ENCODE data around the gene LGR4.
"Not testable (repeated sequence)": the region's sequence is repeated elsewhere in the genome, so short reads cannot be mapped to it uniquely, and the experiment has no call there.

The LGR4 gene

DNA sequence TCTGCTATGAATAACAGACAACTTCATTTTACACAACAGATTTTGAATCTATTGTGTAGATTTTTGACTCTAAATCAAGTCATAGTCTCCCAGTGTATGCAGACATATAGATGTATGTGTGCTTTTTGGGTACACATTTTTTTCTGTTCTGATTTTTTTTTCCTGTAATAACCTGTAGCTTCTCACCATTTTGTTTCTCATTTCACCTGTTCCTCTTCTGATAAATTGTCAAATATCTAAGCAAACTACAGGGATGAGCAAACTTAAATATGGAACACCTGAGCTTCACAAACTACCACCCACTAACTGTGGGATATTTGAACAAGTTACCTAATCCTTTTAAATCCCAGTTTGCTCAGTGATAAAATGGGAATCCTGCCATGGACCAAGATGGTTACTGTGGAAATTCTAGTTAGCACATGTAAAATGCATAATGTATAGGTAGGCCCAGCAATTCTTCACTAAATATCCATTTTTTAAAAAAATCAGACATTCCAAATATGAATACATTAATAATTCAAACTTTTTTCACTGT lies 15.7 kb downstream of the LGR4 start:
- DNase-seq (ENCODE audit: low spot score) = no peak

DNA sequence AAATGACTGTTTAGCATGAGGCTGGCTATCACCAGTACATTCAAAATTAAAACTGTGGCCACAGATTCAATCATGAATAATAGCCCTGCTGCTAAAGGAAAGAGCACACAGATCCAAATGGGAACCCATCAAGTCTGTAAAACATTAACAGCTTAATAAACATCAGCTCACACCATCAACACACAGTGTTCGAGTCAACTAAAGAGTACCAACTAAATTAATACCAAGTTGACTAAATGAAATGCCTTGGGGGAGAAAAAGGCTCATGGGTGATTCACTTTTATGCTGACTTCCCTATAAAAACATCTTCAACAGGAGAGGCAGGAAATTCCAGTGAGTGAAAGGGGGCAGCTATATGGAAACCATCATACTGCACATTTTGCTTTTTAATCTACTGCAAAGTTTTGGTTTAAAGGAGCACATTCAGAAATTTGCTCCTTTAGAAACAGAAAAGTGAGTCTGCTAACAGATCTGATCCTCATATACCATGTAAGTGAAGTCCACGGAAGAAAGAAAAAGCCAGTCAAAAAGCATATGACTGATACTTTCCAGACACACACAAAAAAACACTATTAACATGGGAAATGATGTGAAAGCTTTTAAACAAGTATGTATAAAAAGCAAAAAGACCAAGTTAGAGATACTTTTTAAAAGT lies 16.3 kb downstream of the LGR4 start:
- DNase-seq (ENCODE audit: low spot score) = no peak

DNA sequence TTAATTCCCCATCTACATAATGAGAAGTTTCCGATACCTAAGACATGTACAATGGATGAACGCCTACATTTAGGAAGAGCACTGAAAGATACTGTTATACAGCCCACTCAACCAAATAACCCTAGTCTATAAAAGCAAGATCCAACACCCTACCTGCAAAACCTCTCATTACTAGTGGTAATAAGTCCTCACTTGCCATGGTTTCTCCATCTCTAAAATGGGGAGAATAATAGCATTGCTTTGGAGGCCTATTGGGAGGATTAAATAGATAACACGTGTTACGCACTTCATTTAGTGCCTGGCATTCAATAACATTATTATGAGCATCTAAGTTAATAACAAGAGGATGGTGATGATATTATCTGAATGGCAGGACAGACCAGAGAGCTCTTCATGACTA lies 16.9 kb downstream of the LGR4 start:
- DNase-seq (ENCODE audit: low spot score) = no peak

DNA sequence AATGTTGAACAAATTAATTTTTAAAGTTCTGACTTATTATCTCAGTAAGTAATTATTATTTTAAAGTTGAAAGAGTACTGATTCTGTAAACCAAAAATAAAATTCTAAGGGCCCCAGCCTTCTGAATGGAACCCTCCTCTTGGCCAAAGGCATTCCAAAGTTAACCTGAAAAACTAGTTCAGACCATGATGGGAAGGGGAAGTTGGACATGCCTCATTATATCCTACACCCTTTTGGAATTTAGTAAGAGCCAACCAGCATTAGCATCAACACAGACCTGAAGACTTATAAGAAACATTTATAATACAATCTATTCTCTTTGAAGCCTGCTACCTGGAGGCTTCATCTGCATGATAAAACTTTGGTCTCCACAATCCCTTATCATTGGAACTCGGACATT lies 18.9 kb downstream of the LGR4 start:
- DNase-seq (ENCODE audit: low spot score) = no peak

DNA sequence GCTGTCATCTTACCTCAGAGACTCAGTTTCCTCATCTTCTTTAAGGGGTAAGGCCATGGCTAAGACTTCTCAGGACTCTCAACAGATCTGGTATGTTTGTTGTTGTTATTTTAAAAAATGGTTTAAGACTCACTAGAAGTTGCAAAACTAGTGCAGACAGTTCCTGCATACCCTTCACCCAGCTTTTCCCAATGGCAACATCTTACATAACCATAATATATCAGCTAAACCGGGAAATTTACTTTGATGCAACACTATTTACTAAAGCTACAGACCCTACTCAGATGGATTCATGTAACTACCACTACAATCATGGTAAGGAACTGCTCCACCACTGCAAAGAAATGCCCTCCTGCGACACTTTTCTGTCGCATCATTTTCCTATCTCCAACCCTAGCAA lies 20.4 kb downstream of the LGR4 start:
- no peak for DNase-seq (ENCODE audit: low spot score)

DNA sequence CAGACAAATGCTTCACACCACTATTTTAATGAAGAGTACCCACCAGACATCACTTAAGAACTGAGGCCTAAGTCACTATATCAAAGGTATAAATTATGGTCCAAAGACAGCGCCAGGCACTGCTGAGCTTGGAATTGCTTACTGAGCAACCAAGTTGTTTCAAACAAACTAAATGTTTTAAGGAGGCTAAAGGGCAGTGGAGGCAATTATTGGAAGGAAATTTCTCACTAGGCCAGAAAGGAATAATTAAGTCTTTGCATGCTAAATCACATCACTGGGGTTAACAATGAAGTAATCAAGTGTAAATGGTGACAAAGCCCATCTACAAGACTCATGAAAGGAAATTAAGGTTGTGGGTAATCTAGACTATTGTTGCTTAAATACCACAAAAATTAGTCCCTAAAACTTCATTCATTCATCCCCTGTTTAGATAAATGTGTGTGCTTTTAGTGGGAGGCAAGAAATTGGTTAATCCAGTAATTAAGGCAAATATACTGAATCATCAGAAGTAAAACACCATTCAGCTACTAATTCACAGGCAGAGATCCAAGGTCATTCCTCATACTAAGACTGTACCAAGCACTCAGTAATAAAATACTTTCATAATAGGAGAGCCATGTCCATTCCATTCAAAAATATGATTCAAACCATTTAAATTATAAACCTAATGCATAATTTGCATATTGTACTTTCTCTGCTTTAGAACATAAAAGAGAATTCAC lies 21.2 kb downstream of the LGR4 start:
- no peak for DNase-seq (ENCODE audit: low spot score)

DNA sequence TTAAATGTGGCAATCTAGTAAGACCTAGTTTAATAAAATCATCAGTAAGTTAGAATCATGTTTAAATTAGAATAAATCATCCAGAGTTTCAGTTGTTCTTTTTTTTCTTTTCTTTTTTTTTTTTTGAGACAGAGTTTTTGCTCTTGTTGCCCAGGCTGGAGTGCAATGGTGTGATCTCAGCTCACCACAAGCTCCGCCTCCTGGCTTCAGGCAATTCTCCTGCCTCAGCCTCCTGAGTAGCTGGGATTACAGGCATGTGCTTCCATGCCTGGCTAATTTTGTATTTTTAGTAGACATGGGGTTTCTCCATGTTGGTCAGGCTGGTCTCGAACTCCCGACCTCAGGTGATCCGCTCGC lies 24.4 kb downstream of the LGR4 start:
- not testable (repeated sequence) for DNase-seq (ENCODE audit: low spot score)

DNA sequence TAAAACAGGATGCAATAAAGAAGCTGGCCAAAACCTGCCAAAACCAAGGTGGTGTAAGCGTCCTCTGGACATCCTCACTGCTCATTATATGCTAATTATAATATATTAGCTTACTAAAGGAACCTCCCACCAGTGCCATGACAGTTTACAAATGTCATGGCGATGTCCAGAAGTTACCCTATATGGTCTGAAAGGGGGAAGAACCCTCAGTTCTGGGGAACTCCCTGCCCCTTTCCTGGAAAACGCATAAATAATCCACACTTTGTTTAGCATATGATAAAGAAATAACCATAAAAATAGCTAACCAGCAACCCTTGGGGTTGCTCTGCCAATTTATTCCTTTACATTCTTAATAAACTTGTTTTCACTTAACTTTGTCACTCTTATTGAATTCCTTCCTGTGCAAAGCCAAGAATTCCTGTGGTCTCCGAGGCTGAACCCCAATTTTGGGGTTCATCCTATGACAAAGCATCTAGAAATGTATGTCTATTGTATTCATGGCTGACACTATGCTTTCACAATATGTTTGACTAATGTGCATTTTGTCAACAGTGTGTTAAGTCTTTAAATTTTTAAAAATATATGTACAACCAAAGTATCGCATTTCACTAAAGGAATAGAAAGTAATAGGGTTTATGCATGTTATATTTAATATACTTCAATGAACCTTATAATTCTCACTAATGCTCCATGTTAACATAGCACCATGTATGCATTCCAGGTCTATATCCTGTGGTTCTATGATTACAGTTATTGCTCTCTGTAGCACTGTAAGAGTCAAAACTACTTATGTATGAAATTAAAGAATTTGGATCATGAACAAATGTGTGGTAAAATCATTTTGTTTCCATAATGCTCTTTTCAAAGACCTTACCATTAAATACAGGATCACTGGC lies 25.1 kb downstream of the LGR4 start:
- DNase-seq (ENCODE audit: low spot score) = no peak

DNA sequence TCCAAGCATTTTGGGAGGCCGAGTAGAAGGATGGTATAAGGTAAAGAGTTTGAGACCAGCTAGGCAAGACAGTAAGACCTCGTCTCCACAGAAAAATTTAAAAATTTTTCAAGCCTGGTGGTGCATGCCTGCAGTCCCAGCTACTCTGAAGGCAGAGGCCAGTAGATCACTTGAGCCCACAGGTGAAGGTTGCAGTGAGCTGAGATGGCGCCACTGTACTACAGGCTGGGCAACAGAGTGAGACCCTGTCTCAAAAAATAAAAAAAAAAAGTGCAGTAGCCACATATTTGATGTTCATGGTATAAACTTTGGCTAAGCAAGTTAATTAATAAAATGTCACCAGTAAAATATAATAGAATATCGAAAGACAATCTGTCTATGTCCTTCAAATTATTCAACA lies 27.0 kb downstream of the LGR4 start:
- no peak for DNase-seq (ENCODE audit: low spot score)

DNA sequence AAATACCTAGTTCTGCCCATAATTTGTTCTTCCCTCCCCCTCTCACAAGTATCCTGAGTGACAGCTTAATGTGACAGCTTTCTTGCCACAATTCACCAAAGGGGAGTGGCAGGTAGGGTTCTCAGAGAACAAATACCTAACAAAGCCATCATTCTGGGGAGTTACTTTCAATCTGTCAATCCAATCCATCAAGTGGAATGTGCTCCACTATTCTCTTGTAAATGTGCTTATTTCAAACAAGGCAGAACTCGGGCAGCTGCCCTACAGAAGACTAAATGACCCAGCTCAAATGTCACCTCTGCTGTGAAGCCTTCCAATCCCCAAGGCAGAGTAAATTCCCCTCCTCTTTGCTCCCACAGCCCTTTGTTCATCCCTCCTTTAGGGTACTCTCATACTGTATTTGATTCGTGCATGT lies 27.8 kb downstream of the LGR4 start:
- DNase-seq (ENCODE audit: low spot score) = peak; percentile 60

DNA sequence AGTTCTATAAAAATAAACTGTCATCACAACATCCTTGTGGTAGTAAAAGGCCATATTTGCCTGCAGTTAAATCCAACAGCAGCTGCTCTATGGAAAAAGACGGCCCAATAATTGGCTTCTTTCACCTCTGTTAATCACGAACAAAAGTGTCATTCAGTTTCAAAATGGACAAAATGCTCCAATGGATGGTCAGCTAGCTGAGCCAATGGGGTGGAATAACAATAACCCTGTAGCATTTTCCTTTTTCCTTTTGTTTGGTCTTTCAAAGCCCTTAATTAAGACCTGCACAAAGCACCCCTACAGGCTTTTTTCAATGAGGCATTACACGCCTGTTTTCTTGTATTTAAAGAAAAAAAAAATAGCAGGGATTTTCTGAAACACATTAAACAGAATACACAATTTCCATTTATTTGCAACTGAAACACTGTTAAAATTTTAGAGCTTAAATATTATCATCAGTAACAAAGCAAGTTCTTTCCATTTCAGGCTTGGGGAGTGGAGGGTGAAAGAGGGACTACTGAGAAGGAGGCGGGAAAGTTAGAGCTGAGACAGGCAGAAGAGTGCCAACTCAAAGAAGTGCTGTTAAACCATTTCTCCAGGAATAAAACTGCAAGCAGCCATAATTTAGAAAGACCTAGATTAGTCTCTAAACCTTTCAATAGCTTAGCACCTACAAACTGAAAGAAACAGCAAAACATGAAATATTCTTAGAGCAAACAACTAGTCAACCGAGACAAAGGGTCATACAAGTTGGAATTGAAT lies 28.7 kb downstream of the LGR4 start:
- DNase-seq (ENCODE audit: low spot score) = peak; percentile 51

DNA sequence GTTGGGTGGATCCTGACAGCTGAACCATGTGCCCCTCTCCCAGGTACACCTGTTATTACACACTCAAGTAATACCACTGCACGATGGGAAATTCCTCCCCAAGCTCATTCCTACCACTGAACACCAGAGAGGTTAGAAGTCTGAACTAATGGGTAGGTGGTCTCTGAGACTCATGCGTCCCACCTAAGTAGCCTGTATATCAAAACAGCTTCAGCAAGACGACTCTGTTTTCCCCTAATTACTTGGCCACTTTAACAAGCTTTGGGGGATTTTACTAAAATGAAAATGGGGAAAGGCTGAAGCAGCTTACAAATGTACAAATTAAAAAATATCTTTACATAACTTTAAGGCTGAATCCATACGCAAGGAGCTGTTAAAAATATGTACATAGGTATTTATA lies 29.4 kb downstream of the LGR4 start:
- DNase-seq (ENCODE audit: low spot score) = no peak

DNA sequence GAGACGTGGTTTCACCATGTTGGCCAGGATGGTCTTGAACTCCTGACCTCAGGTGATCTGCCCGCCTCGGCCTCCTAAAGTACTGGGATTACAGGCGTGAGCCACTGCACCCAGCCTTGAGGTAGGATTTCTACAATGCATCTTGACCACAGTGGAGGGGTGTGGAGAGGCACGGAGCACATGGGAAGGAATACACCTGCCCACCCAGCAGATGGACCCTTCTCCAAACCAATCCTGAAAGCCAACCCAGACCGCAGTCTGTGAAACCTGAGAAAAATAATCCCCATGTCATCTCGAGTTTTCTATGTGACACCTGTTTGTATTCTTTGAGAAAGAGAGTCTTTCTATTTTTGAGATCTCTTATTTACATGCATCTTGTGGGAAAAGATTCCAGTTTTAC lies 32.5 kb downstream of the LGR4 start:
- DNase-seq (ENCODE audit: low spot score) = no peak

DNA sequence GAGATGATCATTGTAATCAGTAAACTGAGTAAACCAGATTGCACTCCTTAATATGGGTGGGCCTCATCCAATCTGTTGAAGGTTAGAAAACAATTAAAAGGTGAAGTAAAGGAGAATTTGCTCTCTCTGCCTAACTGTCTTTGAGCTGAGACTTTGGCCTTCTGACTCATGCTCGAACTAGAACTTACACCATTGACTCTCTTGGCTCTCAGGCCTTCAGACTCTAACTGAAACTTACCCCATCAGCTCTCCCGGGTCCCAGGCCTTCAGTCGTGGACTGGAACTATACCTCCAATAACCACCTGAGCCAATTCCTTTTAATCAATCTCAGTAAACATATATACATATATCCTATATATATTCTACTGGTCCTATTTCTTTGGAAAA lies 34.0 kb downstream of the LGR4 start:
- DNase-seq (ENCODE audit: low spot score) = no peak

DNA sequence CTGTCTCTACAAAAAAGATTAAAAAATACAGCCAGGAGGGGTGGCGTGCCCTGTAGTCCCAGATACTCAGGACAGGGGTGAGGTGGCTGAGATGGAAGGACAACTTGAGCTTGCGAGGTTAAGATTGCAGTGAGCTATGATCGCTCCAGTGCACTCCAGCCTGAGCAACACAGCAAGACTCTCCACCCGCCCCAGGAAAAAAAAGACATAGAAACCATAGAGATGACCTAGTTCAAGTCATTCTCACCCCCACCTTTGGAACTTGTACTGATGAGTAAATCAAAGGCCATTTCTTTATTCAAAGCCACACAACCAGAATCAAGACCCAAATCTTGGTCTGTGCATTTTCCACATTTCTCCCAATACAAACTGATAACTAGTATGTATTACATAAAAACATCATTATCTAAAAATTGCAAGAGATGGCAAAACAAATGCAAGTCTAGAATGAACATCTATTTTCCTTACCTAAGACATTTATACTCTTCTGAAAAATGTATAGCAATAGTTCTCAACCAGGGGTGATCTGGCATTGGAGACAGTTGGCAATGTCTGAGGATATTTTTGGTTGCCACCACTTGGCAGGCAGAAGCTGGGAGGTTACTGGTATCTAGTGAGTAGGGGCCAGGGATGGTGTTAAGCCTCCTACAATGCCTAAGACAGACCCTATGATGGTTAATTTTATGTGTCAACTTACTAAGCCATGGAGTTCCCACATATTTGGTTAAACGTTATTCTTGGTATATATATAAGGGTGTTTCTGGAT lies 34.6 kb downstream of the LGR4 start:
- DNase-seq (ENCODE audit: low spot score) = no peak

DNA sequence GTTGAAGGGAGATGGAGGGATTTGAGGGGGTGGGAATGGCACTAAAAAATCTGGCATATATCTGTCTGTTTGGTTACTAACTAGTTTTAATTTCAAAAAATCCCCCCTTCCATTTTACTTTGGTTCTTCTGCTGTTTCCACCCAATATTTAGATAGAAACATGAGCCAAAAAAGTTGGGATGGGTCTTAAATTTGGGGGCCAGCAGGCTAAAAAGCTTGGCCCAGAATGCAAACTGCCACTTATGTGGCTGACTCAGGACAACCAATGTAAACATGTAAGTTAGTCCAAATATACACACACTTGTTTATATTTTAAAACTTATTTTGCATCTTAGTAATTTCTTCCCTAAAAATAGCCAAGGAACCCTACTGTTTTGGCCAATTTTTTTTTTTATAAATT lies 35.7 kb downstream of the LGR4 start:
- DNase-seq (ENCODE audit: low spot score) = no peak

DNA sequence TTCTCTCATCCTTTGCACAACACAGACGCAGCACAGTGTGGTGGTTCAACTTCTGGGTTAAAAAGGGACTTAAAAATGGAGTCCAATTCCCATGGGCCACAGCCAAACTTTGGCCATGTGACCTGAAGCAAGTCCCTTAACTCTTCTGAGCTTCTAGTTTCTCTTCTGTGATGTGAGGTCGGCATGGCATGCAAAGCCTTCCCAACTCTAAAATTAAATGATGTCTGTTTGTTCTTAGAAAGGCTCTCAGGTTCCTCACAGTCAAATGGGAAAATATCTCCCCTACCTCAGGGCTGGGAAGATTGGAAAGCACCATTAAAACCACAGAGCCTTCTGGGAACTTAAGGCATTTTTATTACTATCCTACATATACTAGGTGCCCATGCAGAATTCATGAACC lies 38.8 kb downstream of the LGR4 start:
- DNase-seq (ENCODE audit: low spot score) = no peak

DNA sequence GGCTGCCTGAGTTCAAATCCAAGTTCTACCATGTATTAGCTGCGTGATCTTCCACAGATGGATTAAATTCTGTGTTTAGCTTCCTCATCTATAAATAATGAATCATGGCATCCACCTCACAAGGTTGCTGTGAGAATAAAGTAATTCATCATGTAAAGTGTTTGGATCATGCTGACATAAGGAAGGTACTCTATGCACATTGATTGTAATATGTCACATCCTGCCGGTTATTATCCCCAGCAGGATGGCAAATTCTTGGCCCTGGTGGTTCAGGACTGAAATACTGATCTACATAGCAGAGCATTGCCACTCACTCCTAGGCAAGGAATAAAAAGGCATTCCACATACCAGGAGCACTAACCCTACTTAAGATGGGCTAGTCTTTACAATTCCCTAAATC lies 40.8 kb downstream of the LGR4 start:
- no peak for DNase-seq (ENCODE audit: low spot score)

DNA sequence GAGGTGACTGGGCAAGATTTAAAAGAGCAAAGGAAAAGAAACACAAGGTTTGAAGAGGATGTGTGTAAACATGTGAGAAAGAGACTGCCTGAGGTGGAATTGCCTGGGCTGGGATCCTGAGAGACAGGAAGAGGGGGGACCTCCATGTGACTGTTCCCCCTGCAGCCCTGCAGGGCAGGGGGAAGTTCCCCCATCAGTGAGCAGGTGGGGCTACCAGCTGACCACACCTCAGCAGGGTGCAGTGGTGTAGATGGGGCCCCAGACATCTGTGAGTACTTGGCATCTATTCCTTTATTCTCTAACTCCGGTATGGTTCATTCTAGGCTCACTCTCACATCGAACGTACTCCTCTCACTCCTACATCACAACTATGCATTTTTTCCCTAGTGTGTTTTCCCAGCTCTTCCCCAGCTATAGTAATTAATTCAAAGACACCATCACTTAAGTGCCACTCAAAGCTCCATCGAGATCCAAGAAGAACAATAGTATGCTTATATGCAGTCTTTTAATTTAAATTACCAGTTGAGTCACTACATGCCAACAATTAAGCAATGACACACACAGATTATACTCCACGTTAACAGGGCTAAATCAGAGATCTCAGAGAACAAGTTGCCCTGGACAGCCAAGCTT lies 42.7 kb downstream of the LGR4 start:
- no peak for DNase-seq (ENCODE audit: low spot score)

DNA sequence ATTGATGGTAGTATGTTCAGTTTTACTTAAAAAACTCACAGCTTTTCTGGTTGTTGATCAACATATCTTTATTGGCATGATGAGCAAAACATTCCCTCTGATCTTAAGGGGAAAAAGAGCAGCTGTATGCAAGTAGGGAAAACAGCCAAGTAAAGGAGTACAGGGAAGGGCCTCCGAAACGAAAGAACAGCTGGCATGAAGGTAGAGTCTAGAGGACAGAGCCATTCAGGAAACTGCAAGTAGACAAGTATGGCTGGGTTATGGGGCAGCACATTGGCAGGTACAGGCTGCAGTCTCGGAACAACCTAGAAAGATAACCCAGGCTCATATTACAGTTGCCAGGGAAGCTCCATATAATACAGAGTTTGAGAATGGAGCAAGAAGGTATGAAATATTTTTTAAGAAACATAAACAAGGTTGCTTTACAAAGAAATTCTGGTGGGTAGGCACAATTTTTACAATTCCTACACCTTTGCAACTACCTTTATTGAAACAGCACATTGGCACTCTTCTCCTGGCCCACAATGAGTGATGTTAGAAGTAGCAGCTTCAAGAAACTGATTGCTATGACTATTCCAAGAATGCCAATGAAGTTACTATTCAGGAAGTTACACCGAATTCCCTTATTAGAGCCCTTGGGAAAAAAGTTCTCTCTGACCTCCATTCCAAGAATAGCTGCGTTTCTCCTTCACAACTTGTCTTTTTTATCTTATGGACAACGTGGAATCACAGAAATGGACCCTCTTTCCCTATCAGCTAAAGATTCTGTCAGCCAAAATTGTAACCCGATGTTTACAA lies 45.2 kb downstream of the LGR4 start:
- no peak for DNase-seq (ENCODE audit: low spot score)

Measured in ecto neural progenitor cell (in vitro differentiated cells).